HepG2 (cell line): ENCODE data around the gene SOX9. TPM values are rescaled to one million over a fixed set of nuclear protein-coding genes. Genes with fewer than 3 reads are reported as not detected.

ENCODE experiments used
- AKNA ChIP-seq: sonication (generic); formaldehyde crosslinking; IDR thresholded peaks from 2 replicates; pipeline ENCODE4 v1.4.0; 2020; ENCODE audit warnings: missing genetic modification reagents, borderline replicate concordance
- ARNTL ChIP-seq: sonication (generic); formaldehyde crosslinking; IDR thresholded peaks from 2 replicates; pipeline ENCODE4 v1.4.0; 2020; ENCODE audit warnings: mild to moderate bottlenecking, missing genetic modification reagents
- ASH2L ChIP-seq: fragments of 300-600, 200-600 bp; sonication (generic); IDR thresholded peaks from 2 replicates; pipeline ENCODE4 v1.7.0; 2017; ENCODE audit warnings: low read depth, mild to moderate bottlenecking, moderate library complexity, mixed read lengths, low read length; ENCODE audit not compliant: insufficient read length
- CERS6 ChIP-seq: sonication (generic); formaldehyde crosslinking; IDR thresholded peaks from 2 replicates; pipeline ENCODE4 v1.5.0; 2020; ENCODE audit warnings: missing genetic modification reagents
- DDIT3 ChIP-seq: sonication (generic); formaldehyde crosslinking; IDR thresholded peaks from 2 replicates; pipeline ENCODE4 v1.4.0; 2020; ENCODE audit warnings: mild to moderate bottlenecking, missing genetic modification reagents
- DNMT3B ChIP-seq: conservative IDR thresholded peaks from 2 replicates; pipeline ENCODE4 v1.6.1; 2016; ENCODE audit warnings: missing biosample characterization, control low read depth
- ESRRA ChIP-seq: sonication (generic); formaldehyde crosslinking; IDR thresholded peaks from 2 replicates; pipeline ENCODE4 v1.5.1; 2020; ENCODE audit warnings: mild to moderate bottlenecking, low read depth, missing genetic modification reagents
- IRF2 ChIP-seq: IDR thresholded peaks from 2 replicates; pipeline ENCODE4 v1.6.1; 2018; ENCODE audit warnings: missing genetic modification reagents, missing compliant biosample characterization
- ISX ChIP-seq: sonication (generic); formaldehyde crosslinking; conservative IDR thresholded peaks from 2 replicates; pipeline ENCODE4 v1.5.0; 2020; ENCODE audit warnings: missing genetic modification reagents
- SATB2 ChIP-seq: sonication (generic); formaldehyde crosslinking; IDR thresholded peaks from 2 replicates; pipeline ENCODE4 v1.5.0; 2020; ENCODE audit warnings: missing genetic modification reagents
- THAP8 ChIP-seq: sonication (generic); formaldehyde crosslinking; IDR thresholded peaks from 2 replicates; pipeline ENCODE4 v1.5.1; 2020; ENCODE audit warnings: missing genetic modification reagents, mild to moderate bottlenecking, borderline replicate concordance
- ZFP41 ChIP-seq: sonication (generic); formaldehyde crosslinking; IDR thresholded peaks from 2 replicates; pipeline ENCODE4 v1.4.0; 2020; ENCODE audit warnings: mild to moderate bottlenecking, missing genetic modification reagents, borderline replicate concordance
- ZNF30 ChIP-seq: sonication (generic); formaldehyde crosslinking; IDR thresholded peaks from 2 replicates; pipeline ENCODE4 v1.5.0; 2020; ENCODE audit warnings: mild to moderate bottlenecking, missing genetic modification reagents
- ZNF687 ChIP-seq: sonication (generic); formaldehyde crosslinking; IDR thresholded peaks from 2 replicates; pipeline ENCODE4 v1.5.1; 2020; ENCODE audit warnings: mild to moderate bottlenecking, missing genetic modification reagents, moderate library complexity
- ZNF792 ChIP-seq: IDR thresholded peaks from 2 replicates; pipeline ENCODE4 v1.6.1; 2016
- polyA plus RNA-seq, 8 experiments: library from polyadenylated mRNA; depleted of rRNA in 3 of 8; stranded (reverse) in 7 of 8; unstranded in 1 of 8; fragments of >200 nt; fragmentation: Illumina TruSeq in 4 of 8; extraction: Trizol in 4 of 8; gene quantifications; 2 replicates each; pipeline versions ENCODE4 v1.2.1 to v1.2.3, GENCODE V29; 2011 to 2016; ENCODE audit warnings: low read depth in 4 of 8, missing spikeins in 1 of 8, mixed read lengths in 1 of 8; ENCODE audit not compliant: insufficient read depth in 1 of 8
- total RNA-seq, 5 experiments: library from RNA; depleted of rRNA; stranded (reverse); fragments of >200 nt; fragmentation: Illumina TruSeq; extraction: Trizol; gene quantifications; 2 replicates each; pipeline ENCODE4 v1.2.3, GENCODE V29; 2016; ENCODE audit warnings: low read depth in 1 of 5

SOX9 gene
- total and polyA plus RNA-seq, 2 of the 13 experiments (the other 11 are each of a cell fraction or from before 2014, with no cell fraction given): 16.1 to 27.6 TPM

GRCh38 chr17:72122765-72123529, 2.1 kb downstream of the SOX9 start (continued):
- peak; percentile 72 for TF ChIP-seq ZNF687
- TF ChIP-seq ASH2L: peak; percentile 40
- TF ChIP-seq ESRRA (CRISPR knock-in tag): 0 out of 2 replicates have a peak, but pooled peaks have one; percentile 35
- peak; percentile 78 for TF ChIP-seq ARNTL (CRISPR knock-in tag)
- TF ChIP-seq THAP8: no peak
- no peak; the same call in none of the 2 replicates for TF ChIP-seq IRF2 (CRISPR knock-in tag)
- TF ChIP-seq ZFP41 (CRISPR knock-in tag): no peak
- no peak for TF ChIP-seq DNMT3B (CRISPR knock-in tag)
- no peak for TF ChIP-seq CERS6 (CRISPR knock-in tag)
- no peak for TF ChIP-seq ZNF30
- TF ChIP-seq ZNF792 (CRISPR knock-in tag): no peak
- TF ChIP-seq DDIT3 (CRISPR knock-in tag): no peak
- no peak for TF ChIP-seq SATB2 (CRISPR knock-in tag)
- TF ChIP-seq AKNA (CRISPR knock-in tag): no peak
- peak; percentile 56; the same call in 1 of the 2 replicates for TF ChIP-seq ISX
